OCI-LY1 (cell line): ENCODE results near the gene CST8.

ENCODE experiments used
- H2AFZ ChIP-seq: fragments of 200-600 bp; sonication (generic), shearing (Covaris generic); 2 replicates; pipeline ENCODE4 v1.6.0; 2014; ENCODE audit warnings: antibody characterized with exemption, mild to moderate bottlenecking, low read length
- H3F3A ChIP-seq: fragments of 200-600 bp; sonication (generic), shearing (Covaris generic); 2 replicates; pipeline ENCODE4 v1.6.0; 2014; ENCODE audit warnings: mild to moderate bottlenecking, antibody characterized with exemption, low read length, moderate library complexity; ENCODE audit not compliant: insufficient read depth
- H3K27ac ChIP-seq: fragments of 200-600 bp; sonication (generic); 2 replicates; pipeline ENCODE4 v1.5.1; 2014; ENCODE audit warnings: low read length, mixed run types, mild to moderate bottlenecking, low read depth; ENCODE audit not compliant: poor library complexity, severe bottlenecking
- H3K27me3 ChIP-seq: fragments of 200-600 bp; sonication (generic); 2 replicates; pipeline ENCODE4 v1.6.0; 2014; ENCODE audit warnings: antibody characterized with exemption, mild to moderate bottlenecking, low read length, moderate library complexity; ENCODE audit not compliant: insufficient read depth
- H3K36me3 ChIP-seq: fragments of 200-600 bp; sonication (generic); 2 replicates; pipeline ENCODE4 v1.6.1; 2014; ENCODE audit warnings: mild to moderate bottlenecking, antibody characterized with exemption, low read length, moderate library complexity, mixed read lengths; ENCODE audit not compliant: insufficient read depth
- H3K4me1 ChIP-seq: fragments of 200-600 bp; sonication (generic); 2 replicates; pipeline ENCODE4 v1.5.1; 2014; ENCODE audit warnings: mild to moderate bottlenecking, low read length, moderate library complexity; ENCODE audit not compliant: insufficient read depth, severe bottlenecking
- H3K4me2 ChIP-seq: fragments of 200-600 bp; sonication (generic), shearing (Covaris generic); 2 replicates; pipeline ENCODE4 v1.6.1; 2014; ENCODE audit warnings: low read length
- H3K4me3 ChIP-seq: fragments of 200-600 bp; sonication (generic); 2 replicates; pipeline ENCODE4 v1.5.1; 2014; ENCODE audit warnings: low read length, low read depth, mild to moderate bottlenecking, mixed read lengths; ENCODE audit not compliant: poor library complexity, severe bottlenecking
- H3K79me2 ChIP-seq: fragments of 200-600 bp; shearing (Covaris generic); 2 replicates; pipeline ENCODE4 v1.6.1; 2016; ENCODE audit warnings: mixed run types, low read length, mixed read lengths; ENCODE audit not compliant: insufficient read depth
- H3K9ac ChIP-seq: fragments of 200-600 bp; sonication (generic), shearing (Covaris generic); 2 replicates; pipeline ENCODE4 v1.6.1; 2014; ENCODE audit warnings: mild to moderate bottlenecking, low read length, mixed read lengths
- H3K9me2 ChIP-seq: fragments of 200-600 bp; sonication (generic), shearing (Covaris generic); 2 replicates; pipeline ENCODE4 v1.6.1; 2014; ENCODE audit warnings: low read depth, mild to moderate bottlenecking, low read length, mixed read lengths
- H3K9me3 ChIP-seq: fragments of 200-600 bp; shearing (Covaris generic); 2 replicates; pipeline ENCODE4 v1.6.1; 2014; ENCODE audit warnings: low read length, mixed read lengths
- H4K20me1 ChIP-seq: fragments of 200-600 bp; sonication (generic), shearing (Covaris generic); 2 replicates; pipeline ENCODE4 v1.6.0; 2016; ENCODE audit warnings: mild to moderate bottlenecking, low read length; ENCODE audit not compliant: insufficient read depth
- CTCF ChIP-seq: fragments of 200-600 bp; sonication (generic), shearing (Covaris generic); IDR thresholded peaks from 2 replicates; pipeline ENCODE4 v1.5.1; 2017; ENCODE audit warnings: mild to moderate bottlenecking, antibody characterized with exemption, low read length, moderate library complexity, mixed read lengths
- EZH2 ChIP-seq: fragments of 200-600 bp; sonication (generic), shearing (Covaris generic); IDR thresholded peaks from 2 replicates; pipeline ENCODE4 v1.8.0; 2017; ENCODE audit warnings: borderline replicate concordance, mixed run types, mild to moderate bottlenecking, antibody characterized with exemption, low read length, moderate library complexity, mixed read lengths

CST8 gene

GRCh38 chr20:23492292-23492691, 1.4 kb downstream of the CST8 start:
- Histone ChIP-seq H3K9me2 (no peaks in the 10 kb centered on the region), H3K4me3 (no peak overlapping the region), H3K4me2 (no peak overlapping the region), H3K9ac (no peak overlapping the region), H3K79me2 (no peaks in the 10 kb centered on the region), H3K4me1 (no peaks in the 10 kb centered on the region), H3K27ac (no peak overlapping the region), H2AFZ (no peak overlapping the region), H3K36me3 (no peaks in the 10 kb centered on the region), H4K20me1 (no peaks in the 10 kb centered on the region), H3K9me3 (no peaks in the 10 kb centered on the region), H3K27me3 (no peaks in the 10 kb centered on the region), H3F3A (no peaks in the 10 kb centered on the region)
- TF ChIP-seq EZH2 (no peak), CTCF (no peak)

- Histone ChIP-seq H3K9ac (no peak overlapping the region), H3K4me1 (no peaks in the 10 kb centered on the region), H3K4me3 (no peak overlapping the region), H3F3A (no peaks in the 10 kb centered on the region), H3K79me2 (no peaks in the 10 kb centered on the region), H3K4me2 (no peak overlapping the region), H3K27ac (no peak overlapping the region), H3K9me3 (no peaks in the 10 kb centered on the region), H2AFZ (no peak overlapping the region), H3K36me3 (no peaks in the 10 kb centered on the region), H3K9me2 (no peaks in the 10 kb centered on the region), H3K27me3 (no peaks in the 10 kb centered on the region), H4K20me1 (no peaks in the 10 kb centered on the region)
- TF ChIP-seq CTCF: no peak
- TF ChIP-seq EZH2: no peak
These were observed 2.4 kb downstream of the CST8 start for GRCh38 chr20:23493172-23493772.

GRCh38 chr20:23497536-23497935, 6.6 kb downstream of the CST8 start:
- no peaks in the 10 kb centered on the region for H3K9me3 ChIP-seq
- no peak overlapping the region for H3K4me2 ChIP-seq
- TF ChIP-seq EZH2 (no peak), CTCF (no peak)
- H3K4me3 ChIP-seq: no peak overlapping the region
- no peaks in the 10 kb centered on the region for H3K9me2 ChIP-seq
- no peaks in the 10 kb centered on the region for H3K27me3 ChIP-seq
- H4K20me1 ChIP-seq: no peaks in the 10 kb centered on the region
- H2AFZ ChIP-seq: no peak overlapping the region
- no peaks in the 10 kb centered on the region for H3K36me3 ChIP-seq
- no peak overlapping the region for H3K9ac ChIP-seq
- H3K4me1 ChIP-seq: no peaks in the 10 kb centered on the region
- no peaks in the 10 kb centered on the region for H3F3A ChIP-seq
- H3K79me2 ChIP-seq: no peaks in the 10 kb centered on the region
- no peak overlapping the region for H3K27ac ChIP-seq
